NCI-H2171 (cell line): Measurements from ENCODE around the gene BEND5.

ENCODE experiments used
- DNase-seq: peaks from one replicate; lab custom pipeline; 2025; lab: John Stamatoyannopoulos, UW

BEND5 gene

DNA sequence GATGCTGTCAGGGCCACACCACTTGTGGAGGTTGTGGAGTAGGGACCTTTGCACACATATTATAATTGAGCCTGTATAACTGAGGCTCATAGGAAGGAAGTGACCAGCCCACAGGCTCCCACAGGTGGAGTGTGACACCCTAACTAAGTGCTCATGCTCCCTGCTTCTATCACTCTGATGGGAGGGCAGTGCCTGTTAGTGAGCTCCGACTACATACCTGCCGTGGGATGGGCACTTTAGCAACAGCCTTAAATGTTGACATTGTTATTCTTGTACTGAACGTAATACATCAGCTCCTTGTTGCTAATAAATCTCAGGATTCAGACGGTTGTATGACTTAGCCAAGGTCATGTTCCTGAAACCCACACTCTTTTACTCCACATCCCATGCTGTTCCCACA lies 58.0 kb downstream of the BEND5 start:
- no peak for DNase-seq

GRCh38 chr1:48718116-48718630 lies 58.5 kb downstream of the BEND5 start:
- DNase-seq = no peak

- no peak for DNase-seq
Measured at GRCh38 chr1:48717082-48717481, 59.6 kb downstream of the BEND5 start.

DNA sequence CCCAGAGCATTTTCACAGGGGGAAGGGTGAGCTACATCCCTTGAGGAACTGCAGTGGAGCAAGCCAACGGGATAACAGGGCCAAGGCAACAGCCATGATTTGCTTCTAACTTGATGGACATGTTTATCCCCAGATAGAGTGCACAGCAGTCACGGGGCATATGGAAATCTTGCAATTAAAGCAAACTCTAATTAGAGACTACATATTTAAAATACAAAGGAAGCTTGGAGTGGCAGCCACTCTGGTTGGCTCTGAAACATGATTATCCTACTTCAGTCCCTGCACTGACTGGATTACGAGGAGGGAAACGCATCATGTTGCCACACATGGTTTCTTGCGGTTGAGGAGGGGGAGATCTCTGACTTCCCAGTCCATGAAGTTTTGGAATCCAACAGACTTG lies 60.8 kb downstream of the BEND5 start:
- no peak for DNase-seq

DNA sequence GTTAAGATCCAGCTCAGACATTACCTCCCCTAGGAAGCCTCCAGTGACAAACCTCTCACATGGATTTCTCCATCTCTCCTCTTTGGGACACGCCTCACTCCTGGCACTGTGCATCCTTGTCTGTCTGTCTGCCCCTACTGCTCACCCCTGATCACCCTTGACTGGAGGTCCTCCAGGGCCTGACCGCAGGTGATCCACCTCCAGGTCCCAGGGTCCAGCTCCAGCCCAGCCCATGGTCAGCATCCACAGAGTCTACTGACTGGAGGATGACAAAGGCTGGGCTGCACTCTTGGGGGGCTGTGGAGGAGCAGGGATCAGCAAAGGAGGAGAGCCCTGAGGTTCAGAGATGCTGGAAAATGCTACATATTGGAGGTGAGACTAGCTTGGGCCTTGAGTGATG lies 65.8 kb downstream of the BEND5 start:
- DNase-seq = no peak

DNA sequence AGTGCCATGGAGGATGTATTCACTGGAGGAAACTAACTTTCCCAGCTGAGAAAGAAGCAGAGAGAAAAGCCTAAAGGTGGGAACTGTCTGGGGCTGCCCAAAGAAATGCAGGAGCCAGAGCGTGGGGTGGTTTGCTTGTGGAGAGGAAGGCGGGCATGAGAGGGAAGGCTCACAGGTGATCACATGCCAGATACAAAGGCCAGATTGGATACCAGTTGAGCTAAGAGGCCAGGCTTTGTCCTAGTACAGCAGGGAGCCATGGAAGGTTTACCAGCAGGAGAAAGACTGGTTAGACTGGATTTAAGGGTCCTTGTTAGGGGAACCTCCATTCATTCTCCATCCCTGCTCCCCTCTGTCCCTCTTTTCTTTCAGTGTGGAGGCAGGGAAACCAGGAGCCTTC lies 66.4 kb downstream of the BEND5 start:
- no peak for DNase-seq

DNA sequence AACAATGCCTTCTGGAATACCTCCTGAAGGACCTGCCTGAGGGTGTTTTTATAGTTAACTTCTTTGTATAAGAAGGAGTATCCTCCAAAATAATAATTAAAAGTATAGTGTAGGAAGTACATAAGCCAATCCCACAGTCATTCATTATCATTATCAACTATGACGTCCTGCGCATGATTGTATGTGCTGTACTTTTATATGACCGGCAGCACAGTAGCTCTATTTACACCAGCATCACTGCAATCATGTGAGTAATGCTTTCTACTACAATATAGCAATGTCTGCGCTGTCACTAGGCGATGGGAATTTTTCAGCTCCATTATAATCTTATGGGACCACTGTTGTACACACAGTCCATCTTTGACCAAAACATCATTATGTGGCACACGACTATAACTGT lies 72.0 kb downstream of the BEND5 start:
- no peak for DNase-seq

GRCh38 chr1:48701445-48701844 lies 75.2 kb downstream of the BEND5 start:
- DNase-seq = no peak

GRCh38 chr1:48697066-48697707 lies 79.5 kb downstream of the BEND5 start:
- DNase-seq = peak; percentile 30

- DNase-seq = no peak
Measured at GRCh38 chr1:48695161-48695560, 81.5 kb downstream of the BEND5 start.

DNA sequence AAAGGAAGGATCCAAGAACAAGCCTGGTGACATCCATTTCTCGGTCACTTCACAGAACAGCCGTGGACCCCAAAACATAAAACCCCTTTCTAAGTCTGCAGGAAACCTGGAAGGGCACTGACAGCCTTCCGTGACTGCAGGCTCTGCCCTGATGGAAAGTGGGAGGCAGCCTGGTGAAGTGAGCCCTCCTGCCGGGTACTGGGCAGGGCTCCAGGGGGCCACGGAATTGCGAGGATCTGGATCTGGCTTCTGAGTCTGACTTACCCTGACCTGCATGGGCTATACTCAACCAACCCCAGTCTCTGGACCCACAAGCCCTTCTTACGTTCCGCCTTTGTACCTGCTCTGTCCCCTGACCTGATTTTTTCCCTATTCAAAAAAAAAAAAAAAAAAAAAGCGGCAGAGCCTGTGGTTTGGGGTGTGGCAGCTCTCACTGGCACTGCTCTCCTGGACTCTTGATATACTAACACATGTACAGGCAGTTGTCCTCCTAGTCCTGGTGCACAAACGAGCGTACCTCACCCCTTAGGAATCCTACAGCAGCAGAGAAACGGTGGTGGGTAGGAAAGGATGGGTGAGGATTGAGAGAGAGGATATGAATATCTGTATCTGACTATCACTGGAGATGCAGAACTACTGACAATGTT lies 82.9 kb downstream of the BEND5 start:
- no peak for DNase-seq

DNA sequence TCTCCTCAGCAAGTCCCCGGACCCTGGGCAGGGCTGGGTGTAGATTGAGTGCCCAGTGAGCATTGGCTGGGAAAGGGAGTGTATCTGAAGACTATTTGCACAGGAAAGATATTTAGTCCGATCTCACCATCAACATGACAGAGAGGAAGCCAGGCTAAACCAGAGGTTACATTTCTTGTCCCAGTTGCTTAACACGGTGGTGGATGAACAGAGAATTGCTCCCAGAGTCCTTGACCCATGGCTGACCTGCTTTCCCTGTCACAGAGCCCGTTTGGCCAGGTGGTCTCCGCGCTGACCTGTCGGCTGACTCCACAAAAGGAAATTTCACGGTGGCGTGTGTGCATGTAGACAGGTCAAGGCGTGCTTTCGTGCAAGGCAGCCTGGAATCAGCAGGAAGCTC lies 83.5 kb downstream of the BEND5 start:
- DNase-seq = no peak

GRCh38 chr1:48692235-48692634 lies 84.5 kb downstream of the BEND5 start:
- DNase-seq = no peak

- DNase-seq = no peak
Measured at GRCh38 chr1:48691429-48692001, 85.2 kb downstream of the BEND5 start.

DNA sequence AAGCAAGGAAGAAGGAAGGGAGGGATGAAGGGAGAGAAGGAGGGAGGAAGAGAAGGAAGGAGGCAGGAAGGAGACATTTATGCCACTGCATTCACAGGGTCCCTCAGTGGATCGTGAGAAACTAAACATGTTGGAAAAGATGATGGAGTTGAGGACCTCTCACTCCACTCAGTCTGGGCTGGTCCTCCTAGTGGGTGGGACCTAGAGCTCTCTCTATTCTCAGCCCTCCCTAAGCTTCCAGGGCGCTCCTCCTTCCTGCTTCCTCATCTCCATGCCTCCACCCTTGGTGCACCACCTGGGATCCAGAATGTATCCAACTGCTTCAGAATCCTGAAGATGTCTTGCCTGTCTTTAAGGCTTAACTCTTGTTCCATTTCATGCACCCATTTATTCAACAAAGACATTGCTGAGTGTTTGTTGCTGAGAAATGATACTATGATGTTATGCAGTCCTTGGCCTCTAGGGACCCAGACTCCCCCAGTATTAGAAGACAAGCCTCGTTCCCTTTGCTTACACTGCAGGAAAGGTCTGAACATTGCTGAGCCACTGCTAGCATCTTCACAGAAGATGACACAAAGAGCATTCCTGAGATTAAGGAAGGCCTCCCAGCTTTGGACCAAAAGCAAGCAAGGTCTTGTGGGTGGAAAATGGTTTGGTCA lies 88.5 kb downstream of the BEND5 start:
- no peak for DNase-seq

- DNase-seq = no peak
Measured at GRCh38 chr1:48687282-48688045, 89.2 kb downstream of the BEND5 start.

GRCh38 chr1:48686159-48686558 lies 90.5 kb downstream of the BEND5 start:
- no peak for DNase-seq

- no peak for DNase-seq
Measured at GRCh38 chr1:48684381-48684780, 92.3 kb downstream of the BEND5 start.

DNA sequence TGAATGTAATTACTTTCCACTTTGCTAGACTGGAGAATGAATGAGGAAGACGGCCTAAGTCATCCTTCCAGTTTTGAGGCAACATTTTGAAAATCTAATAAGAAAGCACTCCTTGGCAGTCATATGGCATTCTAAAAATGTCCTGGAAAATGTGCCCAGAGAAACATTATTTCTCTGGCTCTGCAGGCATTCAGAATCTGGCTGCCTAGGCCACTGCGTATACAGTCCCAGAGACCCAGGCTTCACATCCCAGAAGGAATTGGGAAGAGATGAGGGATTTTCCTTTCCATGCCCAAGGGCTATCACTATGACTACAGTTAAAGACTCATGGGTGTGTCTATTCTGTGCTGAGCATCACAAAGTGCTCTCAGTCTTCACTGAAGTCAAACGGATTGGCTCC lies 92.9 kb downstream of the BEND5 start:
- DNase-seq = no peak

- no peak for DNase-seq
Measured at GRCh38 chr1:48681476-48682305, 95.0 kb downstream of the BEND5 start.

DNA sequence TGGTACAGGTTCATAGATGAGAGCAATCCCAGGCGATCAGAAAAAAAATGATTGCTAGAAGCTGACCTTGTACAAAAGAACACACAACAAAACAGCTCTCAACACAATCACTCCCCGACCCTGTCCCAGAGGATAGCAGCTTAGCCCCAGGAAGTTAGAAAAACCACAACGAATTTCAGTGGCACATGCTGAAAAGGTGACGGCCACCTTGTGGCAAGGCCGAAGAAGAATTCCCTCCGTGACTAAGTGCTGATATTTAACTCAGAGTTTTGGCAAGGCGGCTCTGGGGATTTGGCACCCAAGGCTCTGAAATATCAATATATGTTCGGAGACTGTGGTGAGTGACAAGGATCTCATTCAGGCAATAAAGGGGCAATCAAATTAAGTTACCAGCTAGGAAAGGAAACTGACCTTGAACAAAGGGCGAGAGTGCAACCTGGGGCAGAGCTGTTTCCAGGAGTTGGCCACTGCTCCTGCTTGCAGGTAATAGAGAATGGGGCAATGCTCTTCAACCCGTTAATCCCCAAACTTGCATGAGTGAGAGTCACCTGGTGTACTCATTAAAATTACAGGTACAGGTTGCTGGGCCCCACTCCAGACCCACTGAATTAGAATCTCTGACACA lies 96.2 kb downstream of the BEND5 start:
- DNase-seq = no peak
